ENCODE measurements around the gene TBC1D3L.
"Not testable (repeated sequence)": the region's sequence is repeated elsewhere in the genome, so short reads cannot be mapped to it uniquely, and the experiment has no call there.

Gene TBC1D3L

GRCh38 chr17:37988960-37989359 lies at the start of gene TBC1D3L:
TSS of gene TBC1D3L (minus strand) at chr17:37989060. CDS start at chr17:37987520, 1,540 bp downstream.
- in situ Hi-C loops (cut with HindIII; ENCODE audit: low sequenced_read_pairs); H3K4me3 ChIP-seq (ENCODE audit: low read depth, low read length); DNase-seq (ENCODE audit: low read depth): not testable (repeated sequence)

- H3K4me3 ChIP-seq (ENCODE audit: low read depth, low read length); in situ Hi-C loops (cut with HindIII; ENCODE audit: low sequenced_read_pairs); DNase-seq (ENCODE audit: low read depth): not testable (repeated sequence)
Measured at GRCh38 chr17:38003676-38004075, 14.8 kb upstream of the TBC1D3L start, which contains the start of gene TBC1D3D. TSS of gene TBC1D3D (plus strand) at chr17:38003976. CDS start at chr17:38005561, 1,585 bp downstream.
